ENCODE data around the gene COIL. TPM values are rescaled to one million over a fixed set of nuclear protein-coding genes. Genes with fewer than 3 reads are reported as not detected.

Gene COIL
- total and polyA plus RNA-seq, 4 donors, result 7.2 to 21.4 (median 9.7) TPM

- Histone ChIP-seq H3K4me1 (ENCODE audit: control insufficient read depth in 5 of 5, insufficient read depth in 5 of 5, low read length in 5 of 5) (peaks cover 1 to 11% (median 6%) of the 10 kb centered on the region in 5 donors), H3K27me3 (ENCODE audit: control insufficient read depth in 3 of 3, insufficient read depth in 3 of 3, low read length in 2 of 3) (no peaks in the 10 kb centered on the region), H3K9ac (ENCODE audit: insufficient read depth in 1 of 2, low read length in 2 of 2) (peak within 1 kb of the TSS in 1 of 2 donors; percentile 65), H3K36me3 (ENCODE audit: control insufficient read depth in 4 of 4, insufficient read depth in 4 of 4, low read length in 4 of 4) (peaks cover 0 to 2% (median 0%) of the 10 kb centered on the region in 4 donors), H3K27ac (ENCODE audit: low read depth in 1 of 2, low read length in 1 of 2) (peak within 1 kb of the TSS; percentile 53 to 85), H3K4me3 (peak within 1 kb of the TSS; percentile 82), H3K9me3 (ENCODE audit: control insufficient read depth in 4 of 4, insufficient read depth in 3 of 4, low read length in 3 of 4) (no peaks in the 10 kb centered on the region)
- WGBS, 2 donors, result 0% methylated on average over 39 to 42 of the region's 42 CpGs
- DNase-seq, result peak; percentile 86 to 93 (median 86)
- peak; percentile 98 for ATAC-seq (ENCODE audit: insufficient read depth, low FRiP score)
- TF ChIP-seq CTCF (IDR thresholded peaks at IDR 0.05; ENCODE audit: control extremely low read depth, extremely low read depth), result no peak
Measured at GRCh38 chr17:56977673-56978395, 17.0 kb upstream of the COIL start, which contains the start of gene SCPEP1. Gene SCPEP1, plus strand, starts transcription at chr17:56978131. Its CDS starts 29 bp downstream, at chr17:56978160.

GRCh38 chr17:56976941-56977608 is 16.2 kb upstream of the COIL start:
- Histone ChIP-seq H3K36me3 (ENCODE audit: control insufficient read depth in 4 of 4, insufficient read depth in 4 of 4, low read length in 4 of 4) (peaks cover 0 to 2% (median 0%) of the 10 kb centered on the region in 4 donors), H3K9me3 (ENCODE audit: control insufficient read depth in 4 of 4, insufficient read depth in 3 of 4, low read length in 3 of 4) (no peaks in the 10 kb centered on the region), H3K27ac (ENCODE audit: low read depth in 1 of 2, low read length in 1 of 2) (no peak overlapping the region), H3K4me3 (no peak overlapping the region), H3K9ac (ENCODE audit: insufficient read depth in 1 of 2, low read length in 2 of 2) (peak overlapping the region in 1 of 2 donors; percentile 65), H3K4me1 (ENCODE audit: control insufficient read depth in 5 of 5, insufficient read depth in 5 of 5, low read length in 5 of 5) (peaks cover 1 to 11% (median 6%) of the 10 kb centered on the region in 5 donors), H3K27me3 (ENCODE audit: control insufficient read depth in 3 of 3, insufficient read depth in 3 of 3, low read length in 2 of 3) (no peaks in the 10 kb centered on the region)
- ATAC-seq (ENCODE audit: insufficient read depth, low FRiP score) (no peak), DNase-seq (no peak)
- 51 to 54% methylated on average over 11 of the region's 11 CpGs for WGBS, 2 donors
- no peak for TF ChIP-seq CTCF (IDR thresholded peaks at IDR 0.05; ENCODE audit: control extremely low read depth, extremely low read depth)

GRCh38 chr17:56975656-56976055 is 14.8 kb upstream of the COIL start:
- Histone ChIP-seq H3K4me1 (ENCODE audit: control insufficient read depth in 5 of 5, insufficient read depth in 5 of 5, low read length in 5 of 5) (peaks cover 1 to 11% (median 6%) of the 10 kb centered on the region in 5 donors), H3K36me3 (ENCODE audit: control insufficient read depth in 4 of 4, insufficient read depth in 4 of 4, low read length in 4 of 4) (no peaks in the 10 kb centered on the region), H3K4me3 (no peak overlapping the region), H3K9me3 (ENCODE audit: control insufficient read depth in 4 of 4, insufficient read depth in 3 of 4, low read length in 3 of 4) (no peaks in the 10 kb centered on the region), H3K27me3 (ENCODE audit: control insufficient read depth in 3 of 3, insufficient read depth in 3 of 3, low read length in 2 of 3) (no peaks in the 10 kb centered on the region), H3K9ac (ENCODE audit: insufficient read depth in 1 of 2, low read length in 2 of 2) (no peak overlapping the region), H3K27ac (ENCODE audit: low read depth in 1 of 2, low read length in 1 of 2) (no peak overlapping the region)
- ATAC-seq (ENCODE audit: insufficient read depth, low FRiP score) (no peak), DNase-seq (peak in 1 of 3 donors; percentile 10)
- 83 to 91% methylated on average over 2 of the region's 2 CpGs for WGBS, 2 donors
- no peak for TF ChIP-seq CTCF (IDR thresholded peaks at IDR 0.05; ENCODE audit: control extremely low read depth, extremely low read depth)
